ENCODE measurements around the gene CCDC69. TPM values are rescaled to one million over a fixed set of nuclear protein-coding genes. Genes with fewer than 3 reads are reported as not detected.
"Not testable (repeated sequence)": the region's sequence is repeated elsewhere in the genome, so short reads cannot be mapped to it uniquely, and the experiment has no call there.

CCDC69 gene
- total RNA-seq, 1 experiment from 2014 or later, result 0.08 TPM

DNA sequence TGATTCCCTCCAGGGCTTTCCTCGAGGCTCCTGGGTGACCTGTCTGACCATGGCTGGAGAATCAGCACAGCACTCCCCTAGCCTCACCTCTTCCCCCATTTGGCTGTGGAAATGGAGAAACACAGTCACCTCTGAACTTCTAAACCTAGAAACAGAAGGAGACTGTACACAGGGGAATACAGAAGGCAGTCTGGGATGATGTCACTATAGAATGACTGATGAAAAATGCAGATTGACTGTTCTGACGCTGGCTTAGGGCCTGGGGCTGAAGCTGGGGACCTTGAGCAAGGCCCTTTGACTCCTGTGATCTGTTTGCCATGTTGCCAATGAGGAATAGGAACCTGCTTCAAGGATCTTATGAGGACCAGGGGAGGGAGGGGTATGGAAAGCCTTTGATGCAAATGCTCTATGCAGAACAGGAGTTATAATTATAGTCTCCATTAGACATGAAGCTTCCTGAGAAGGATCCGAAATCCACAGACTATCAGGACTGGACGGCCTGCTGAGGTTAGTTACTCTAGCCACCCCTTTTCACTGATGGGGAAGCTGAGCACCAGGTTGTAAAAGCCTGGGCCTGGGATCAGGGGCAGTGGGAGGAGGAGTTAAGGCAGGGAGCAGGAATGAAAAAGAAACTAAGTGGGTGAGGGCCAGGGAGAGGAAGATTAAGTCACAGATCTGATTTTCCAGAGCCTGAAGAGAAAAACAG is 41.9 kb downstream of the CCDC69 start:
- Histone ChIP-seq H3K4me1 (no peaks in the 10 kb centered on the region), H3K27ac (no peak overlapping the region), H3K27me3 (no peaks in the 10 kb centered on the region), H3K9me3 (replicated peaks) (no peaks in the 10 kb centered on the region), H3K36me3 (no peaks in the 10 kb centered on the region), H3K4me3 (no peak overlapping the region)
- no peak for DNase-seq

DNA sequence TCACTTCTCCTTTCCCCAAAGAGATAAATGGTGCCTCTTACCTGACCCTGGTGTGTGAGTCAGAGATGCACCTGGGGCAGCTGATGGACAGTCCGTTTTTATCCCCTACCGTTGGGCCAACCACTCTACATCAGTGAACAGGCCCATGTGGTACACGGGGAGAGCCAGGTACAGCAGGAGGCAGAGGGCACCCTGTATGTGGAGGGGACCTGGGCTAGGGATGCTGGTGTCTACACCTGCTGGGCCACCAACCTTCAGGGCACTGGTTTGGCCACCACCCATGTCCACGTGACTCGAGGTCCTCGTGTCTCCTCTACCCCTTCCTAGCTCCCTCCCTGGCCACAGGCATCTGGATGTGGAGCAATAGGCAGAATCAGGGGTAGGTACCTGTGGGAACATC is 43.6 kb downstream of the CCDC69 start:
- DNase-seq, result no peak
- Histone ChIP-seq H3K27me3 (no peaks in the 10 kb centered on the region), H3K4me1 (no peaks in the 10 kb centered on the region), H3K27ac (no peak overlapping the region), H3K9me3 (replicated peaks) (no peaks in the 10 kb centered on the region), H3K36me3 (no peaks in the 10 kb centered on the region), H3K4me3 (no peak overlapping the region)

DNA sequence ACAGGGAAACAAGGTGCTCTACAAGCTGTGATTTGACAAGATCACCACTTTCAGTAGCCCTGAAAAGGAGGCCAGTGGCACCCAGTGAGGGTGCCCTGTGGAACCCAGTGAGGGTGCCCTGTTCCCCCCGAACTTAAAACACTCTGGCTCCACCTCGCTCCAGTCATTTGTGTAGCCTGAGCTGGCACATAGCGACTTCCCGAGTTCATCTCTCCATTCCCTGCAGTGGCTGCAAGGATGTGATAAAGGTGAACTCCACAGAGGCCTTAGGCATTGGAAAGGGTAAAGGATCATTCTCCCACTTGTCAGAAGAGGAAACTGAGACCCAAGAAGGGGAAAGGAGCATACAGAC is 44.4 kb downstream of the CCDC69 start:
- Histone ChIP-seq H3K36me3 (no peaks in the 10 kb centered on the region), H3K27me3 (no peaks in the 10 kb centered on the region), H3K4me3 (no peak overlapping the region), H3K9me3 (replicated peaks) (no peaks in the 10 kb centered on the region), H3K27ac (no peak overlapping the region), H3K4me1 (no peaks in the 10 kb centered on the region)
- no peak for DNase-seq

DNA sequence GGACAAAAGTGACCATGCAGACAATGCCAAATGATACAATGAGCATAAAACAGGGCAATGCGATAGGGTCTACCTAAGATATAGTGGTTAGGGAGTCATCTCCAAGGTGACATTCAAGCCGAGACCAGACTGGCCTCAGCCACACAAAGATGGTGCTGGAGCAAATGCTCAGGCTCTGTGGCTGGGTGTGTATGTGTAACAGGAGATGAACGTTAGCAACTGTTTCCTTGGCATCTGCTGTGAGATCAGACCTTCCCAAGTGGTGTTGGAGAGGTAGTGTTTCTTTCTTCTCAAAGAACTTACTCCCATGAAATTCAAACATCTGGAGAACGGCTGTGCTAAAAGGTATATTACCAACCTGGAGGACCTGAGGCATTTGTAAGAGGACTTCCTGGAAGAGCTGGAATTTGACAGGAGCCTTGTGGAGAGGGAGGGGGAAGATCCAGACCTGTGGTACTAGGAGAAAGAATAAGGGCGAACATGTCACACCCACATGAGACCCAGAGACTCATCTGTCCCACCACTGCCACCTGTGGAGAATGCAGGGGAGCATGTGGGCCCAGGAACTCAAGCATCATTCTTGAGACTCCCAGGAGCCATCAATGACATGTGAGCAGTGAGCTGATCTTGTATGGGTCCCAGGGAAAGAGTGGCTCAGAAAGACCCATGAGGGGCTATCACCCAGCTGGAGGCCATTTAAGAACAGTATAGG is 45.0 kb downstream of the CCDC69 start:
- Histone ChIP-seq H3K36me3 (no peaks in the 10 kb centered on the region), H3K9me3 (replicated peaks) (no peaks in the 10 kb centered on the region), H3K27ac (no peak overlapping the region), H3K4me1 (no peaks in the 10 kb centered on the region), H3K27me3 (no peaks in the 10 kb centered on the region), H3K4me3 (no peak overlapping the region)
- no peak for DNase-seq

DNA sequence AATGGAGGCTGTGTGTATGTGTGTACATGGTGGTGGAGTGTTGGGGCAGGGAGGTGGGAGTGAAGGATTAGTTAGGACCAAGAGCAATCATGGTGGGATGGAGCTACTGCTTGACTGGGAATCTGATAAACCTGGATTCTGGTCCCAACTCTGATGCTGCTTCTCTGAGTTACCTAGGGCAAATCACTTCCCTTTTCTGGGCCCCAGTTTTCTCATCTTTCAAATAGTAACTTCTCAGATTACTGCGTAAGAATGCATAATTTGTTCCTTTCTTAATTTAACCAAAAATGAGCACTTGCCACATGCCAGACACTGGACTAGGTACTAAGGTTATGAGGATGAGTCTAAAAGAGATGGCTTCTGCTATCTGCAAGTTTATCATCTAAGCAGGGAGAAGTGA is 45.5 kb downstream of the CCDC69 start:
- Histone ChIP-seq H3K9me3 (replicated peaks) (no peaks in the 10 kb centered on the region), H3K27me3 (no peaks in the 10 kb centered on the region), H3K4me3 (no peak overlapping the region), H3K27ac (no peak overlapping the region), H3K4me1 (no peaks in the 10 kb centered on the region), H3K36me3 (no peaks in the 10 kb centered on the region)
- DNase-seq, result no peak

DNA sequence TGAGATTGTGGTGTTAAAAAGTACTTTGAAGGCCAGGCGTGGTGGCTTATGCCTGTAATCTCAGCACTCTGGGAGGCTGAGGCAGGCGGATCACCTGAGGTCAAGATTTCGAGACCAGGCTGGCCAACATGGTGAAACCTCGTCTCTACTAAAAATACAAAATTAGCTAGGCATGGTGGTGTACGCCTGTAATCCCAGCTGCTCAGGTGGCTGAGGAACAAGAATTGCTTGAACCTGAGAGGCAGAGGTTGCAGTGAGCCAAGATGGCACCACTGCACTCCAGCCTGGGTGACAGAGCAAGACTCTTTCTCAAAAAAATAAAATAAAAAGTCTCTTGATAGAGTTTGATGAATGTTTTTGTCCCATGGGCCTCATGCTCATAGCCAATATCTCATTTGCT is 47.6 kb downstream of the CCDC69 start:
- not testable (repeated sequence) for H3K4me3 ChIP-seq; DNase-seq; H3K36me3 ChIP-seq; H3K27ac ChIP-seq; H3K4me1 ChIP-seq; H3K27me3 ChIP-seq; H3K9me3 ChIP-seq (replicated peaks)

DNA sequence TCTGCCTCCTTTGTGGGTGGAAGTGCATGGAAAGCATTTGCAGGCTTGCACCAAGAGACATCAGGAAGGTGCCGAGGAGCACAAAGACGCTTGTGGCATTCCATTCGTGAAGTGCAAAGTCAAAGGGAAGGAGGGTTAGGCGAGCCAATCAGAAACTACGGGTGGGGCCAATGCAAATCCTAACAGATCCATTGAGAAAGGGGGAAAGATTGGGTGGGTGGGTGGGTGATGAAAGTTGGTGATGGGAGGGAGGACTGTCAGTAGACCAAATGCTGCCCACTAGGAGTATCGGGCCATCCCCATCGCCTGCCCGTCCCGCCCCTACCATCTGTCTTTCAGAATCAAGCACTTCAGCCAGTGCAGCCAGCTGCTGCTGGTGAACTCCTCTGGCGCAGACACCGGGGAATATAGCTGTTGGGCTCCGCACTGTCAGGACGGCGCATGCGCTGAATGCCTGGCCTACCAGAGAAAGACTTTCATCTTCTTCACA is 49.2 kb downstream of the CCDC69 start:
- H3K27ac ChIP-seq, result no peak overlapping the region
- DNase-seq, result no peak
- H3K4me3 ChIP-seq, result no peak overlapping the region
- H3K9me3 ChIP-seq (replicated peaks), result no peaks in the 10 kb centered on the region
- no peaks in the 10 kb centered on the region for H3K36me3 ChIP-seq
- no peaks in the 10 kb centered on the region for H3K4me1 ChIP-seq
- H3K27me3 ChIP-seq, result no peaks in the 10 kb centered on the region

DNA sequence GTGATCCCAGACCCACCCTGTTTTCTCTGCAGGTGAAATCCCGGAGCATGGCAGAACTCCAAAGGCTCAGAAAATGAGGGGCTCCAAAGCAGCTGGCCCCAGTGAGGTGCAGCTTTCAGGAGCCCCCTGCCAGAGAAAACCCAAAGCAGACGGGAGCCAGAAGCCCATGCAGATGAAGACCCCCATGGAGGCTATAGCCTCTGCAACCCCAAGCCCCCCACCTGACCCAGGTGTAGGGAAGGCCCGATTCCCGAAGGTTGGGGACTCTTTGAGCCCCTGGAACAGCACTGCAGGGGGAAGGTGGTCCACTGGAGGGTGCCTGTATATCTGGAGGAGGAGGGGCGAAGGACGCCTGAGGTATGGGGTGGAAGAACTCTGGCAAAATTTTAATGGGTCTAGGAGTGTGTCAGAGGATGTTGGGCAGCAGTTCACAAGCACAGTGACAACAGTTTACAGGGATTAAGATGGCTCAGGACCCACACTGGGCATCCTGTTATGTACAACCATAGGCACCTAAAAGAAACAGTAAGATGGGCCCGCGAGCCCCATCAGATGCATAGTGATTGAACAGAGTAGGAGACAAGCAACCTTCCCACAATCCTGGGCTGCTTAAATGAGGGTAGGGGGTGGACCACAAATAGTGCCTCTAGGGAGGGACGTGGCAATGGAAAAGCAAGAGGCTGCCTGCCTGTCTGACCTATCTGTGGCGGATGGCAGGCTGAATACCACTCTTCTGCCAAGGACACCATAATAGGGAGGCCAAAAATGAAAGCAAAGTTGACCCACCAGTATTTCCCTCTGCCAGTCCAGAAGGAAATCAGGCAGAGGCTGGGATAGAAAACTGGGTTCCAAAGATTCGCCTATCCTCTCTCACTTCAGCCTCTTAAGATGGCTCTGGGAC is 49.9 kb downstream of the CCDC69 start:
- Histone ChIP-seq H3K9me3 (replicated peaks) (no peaks in the 10 kb centered on the region), H3K36me3 (no peaks in the 10 kb centered on the region), H3K27me3 (no peaks in the 10 kb centered on the region), H3K4me3 (no peak overlapping the region), H3K27ac (no peak overlapping the region), H3K4me1 (no peaks in the 10 kb centered on the region)
- DNase-seq, result no peak

DNA sequence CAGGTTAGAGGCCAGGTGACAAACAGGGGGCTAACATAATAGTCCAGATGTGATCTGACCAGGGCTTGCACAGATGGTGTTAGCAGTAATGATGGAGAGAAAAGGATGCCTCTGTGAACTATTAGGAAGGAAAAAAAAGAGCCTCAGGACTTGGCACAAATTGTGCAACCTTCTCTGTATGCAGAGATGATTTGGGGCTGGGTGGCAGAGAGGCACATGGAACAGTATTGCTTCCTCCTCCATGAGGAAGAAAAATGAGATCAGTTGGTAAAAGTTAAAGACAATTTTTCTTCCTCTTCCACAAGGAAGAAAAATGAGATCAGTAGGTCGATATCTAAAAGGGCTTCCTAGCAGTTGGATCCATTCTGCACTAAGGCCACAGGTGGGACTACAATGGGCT is 52.4 kb downstream of the CCDC69 start:
- H3K9me3 ChIP-seq (replicated peaks), result no peaks in the 10 kb centered on the region
- DNase-seq, result no peak
- no peak overlapping the region for H3K4me3 ChIP-seq
- no peak overlapping the region for H3K27ac ChIP-seq
- H3K4me1 ChIP-seq, result no peaks in the 10 kb centered on the region
- H3K36me3 ChIP-seq, result no peaks in the 10 kb centered on the region
- H3K27me3 ChIP-seq, result no peaks in the 10 kb centered on the region

DNA sequence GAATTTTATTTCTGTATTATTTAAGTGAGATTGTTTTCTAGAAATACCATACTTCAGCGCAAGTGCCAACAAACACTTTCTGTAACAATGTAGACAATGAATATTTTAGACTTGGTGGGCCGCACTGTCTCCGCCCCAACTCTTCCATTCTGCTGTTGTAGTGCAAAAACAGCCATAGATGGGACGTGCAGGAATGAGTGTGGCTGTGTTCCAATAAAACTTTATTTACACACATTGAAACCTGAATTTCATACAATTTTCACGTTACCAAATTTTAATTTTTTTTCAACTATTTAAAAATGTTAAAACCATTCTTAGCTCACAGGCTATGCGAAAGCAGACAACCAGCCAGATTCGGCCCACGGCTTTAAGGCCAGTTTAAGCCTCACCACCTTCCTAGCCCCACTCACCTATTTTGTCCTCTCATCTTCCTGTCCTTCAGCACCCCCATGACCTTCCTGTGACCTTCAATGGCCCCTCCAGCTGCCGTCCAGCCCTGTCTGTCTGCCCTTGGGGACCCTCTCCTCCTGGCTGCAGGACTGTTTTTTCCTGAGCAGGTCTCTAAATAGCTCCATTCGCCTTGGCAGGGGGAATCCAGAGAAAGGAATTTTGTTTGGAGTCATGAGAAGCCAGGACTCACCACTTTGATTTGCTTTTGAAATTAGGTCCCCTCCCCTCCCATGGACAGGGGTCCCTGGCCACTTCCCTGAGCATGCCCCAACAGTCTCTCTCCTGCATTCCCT is 55.1 kb downstream of the CCDC69 start:
- H3K36me3 ChIP-seq, result no peaks in the 10 kb centered on the region
- no peak overlapping the region for H3K27ac ChIP-seq
- no peaks in the 10 kb centered on the region for H3K9me3 ChIP-seq (replicated peaks)
- no peak overlapping the region for H3K4me3 ChIP-seq
- H3K27me3 ChIP-seq, result no peaks in the 10 kb centered on the region; the same call in 1 of the 2 replicates
- no peaks in the 10 kb centered on the region for H3K4me1 ChIP-seq
- no peak for DNase-seq

DNA sequence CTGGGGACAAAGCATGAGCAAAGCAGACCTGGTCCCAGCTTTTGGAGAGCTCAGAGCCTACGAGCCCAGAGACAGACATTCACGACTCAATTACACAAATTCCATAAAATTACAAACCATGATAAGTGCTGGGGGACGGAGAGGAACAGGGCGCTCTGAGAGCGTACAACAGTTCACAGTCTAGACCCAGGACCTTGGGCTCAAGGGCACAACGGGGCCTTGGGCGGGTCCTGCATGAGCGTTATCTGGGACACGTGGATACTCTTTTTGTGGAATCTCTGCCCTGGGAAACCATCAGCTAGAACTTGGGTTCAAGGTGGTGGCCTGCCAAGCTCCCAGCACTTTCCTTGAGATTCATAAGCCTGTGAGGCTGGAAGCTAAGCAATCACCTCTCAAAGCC is 56.9 kb downstream of the CCDC69 start:
- Histone ChIP-seq H3K36me3 (no peaks in the 10 kb centered on the region), H3K27ac (no peak overlapping the region)

DNA sequence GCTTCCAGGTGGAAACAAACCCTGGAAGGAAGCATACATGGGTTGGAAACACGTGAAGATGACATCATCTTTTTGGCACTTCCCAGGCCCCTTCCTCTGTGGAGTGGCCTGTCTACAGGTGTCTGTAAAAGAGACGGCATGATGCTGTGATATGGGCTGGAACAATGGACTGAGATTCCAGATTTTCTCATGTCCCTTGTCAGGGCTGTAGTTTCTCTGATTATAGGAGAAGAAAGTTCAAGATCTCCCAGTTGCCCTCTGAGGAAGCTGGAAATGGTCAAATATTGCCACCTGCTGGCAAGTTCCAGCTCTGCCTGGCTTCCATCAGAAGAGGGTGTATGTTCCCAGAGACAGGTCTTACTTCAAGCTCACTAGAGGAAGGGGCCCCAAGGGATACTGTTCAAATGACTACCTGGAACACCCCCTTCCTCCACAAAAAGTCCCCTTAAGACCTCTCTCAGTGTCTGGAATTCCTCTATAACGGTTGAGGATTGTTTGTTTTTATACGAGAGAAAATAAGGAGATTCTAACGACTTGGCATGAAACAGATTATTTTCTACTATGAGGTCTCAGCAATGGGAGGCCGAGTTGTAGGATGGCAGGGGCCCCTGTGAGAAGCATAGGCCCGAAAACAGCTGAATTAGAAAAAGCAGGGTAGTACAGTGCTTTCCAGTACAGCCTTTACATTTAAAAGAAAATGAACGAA is 59.1 kb downstream of the CCDC69 start:
- H3K4me3 ChIP-seq, result no peak overlapping the region
- no peaks in the 10 kb centered on the region for H3K4me1 ChIP-seq
- peak; percentile 57 to 86 for DNase-seq
- H3K27ac ChIP-seq, result no peak overlapping the region
- no peaks in the 10 kb centered on the region; the same call in 1 of the 2 replicates for H3K27me3 ChIP-seq
- no peaks in the 10 kb centered on the region for H3K36me3 ChIP-seq
- H3K9me3 ChIP-seq (replicated peaks), result no peaks in the 10 kb centered on the region

More for the DNA sequence above, 56.9 kb downstream of the CCDC69 start:
- H3K4me1 ChIP-seq, result no peaks in the 10 kb centered on the region
- H3K27me3 ChIP-seq, result no peaks in the 10 kb centered on the region; the same call in 1 of the 2 replicates
- no peak for DNase-seq
- no peaks in the 10 kb centered on the region for H3K9me3 ChIP-seq (replicated peaks)
- no peak overlapping the region for H3K4me3 ChIP-seq

DNA sequence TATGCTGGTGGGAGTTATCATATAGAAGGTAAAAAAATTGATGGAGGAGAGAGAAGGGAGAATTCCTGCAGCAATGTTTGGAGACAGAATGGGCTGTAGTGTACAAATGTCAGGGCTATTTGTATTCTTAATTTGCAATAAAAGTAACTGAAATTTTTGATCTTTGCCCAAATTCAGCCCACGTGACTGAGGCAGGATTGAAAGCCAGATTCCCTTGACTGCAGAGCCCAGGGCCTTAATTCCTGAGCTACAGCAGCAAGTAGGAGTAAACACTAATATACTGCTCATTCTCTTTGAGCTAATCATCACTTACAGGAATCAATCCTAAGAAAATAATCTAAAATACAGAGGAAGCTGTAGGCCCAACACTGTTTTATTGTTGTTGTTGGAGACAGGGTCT is 61.1 kb downstream of the CCDC69 start:
- Histone ChIP-seq H3K9me3 (replicated peaks) (no peaks in the 10 kb centered on the region), H3K36me3 (no peaks in the 10 kb centered on the region), H3K4me3 (no peak overlapping the region), H3K27me3 (no peaks in the 10 kb centered on the region; the same call in 1 of the 2 replicates), H3K27ac (no peak overlapping the region), H3K4me1 (no peaks in the 10 kb centered on the region)
- no peak for DNase-seq
